ENCODE data around the gene FBXL15.

GRCh38 chr10:102409604-102410428 is 10.8 kb upstream of the FBXL15 start:
- no peak for TF ChIP-seq YY1 (IDR thresholded peaks at IDR 0.05; ENCODE audit: insufficient read depth, insufficient read length)
- no peak for TF ChIP-seq SUZ12 (IDR thresholded peaks at IDR 0.05; ENCODE audit: extremely low read depth, insufficient read depth, insufficient read length)
